NCI-H2227 treated with DMSO at 0.1 percent for 48 hours (cell line): ENCODE measurements around the gene SPX.

Source experiments
- DNase-seq: peaks from one replicate; lab custom pipeline; 2025; lab: John Stamatoyannopoulos, UW

Gene SPX

DNA sequence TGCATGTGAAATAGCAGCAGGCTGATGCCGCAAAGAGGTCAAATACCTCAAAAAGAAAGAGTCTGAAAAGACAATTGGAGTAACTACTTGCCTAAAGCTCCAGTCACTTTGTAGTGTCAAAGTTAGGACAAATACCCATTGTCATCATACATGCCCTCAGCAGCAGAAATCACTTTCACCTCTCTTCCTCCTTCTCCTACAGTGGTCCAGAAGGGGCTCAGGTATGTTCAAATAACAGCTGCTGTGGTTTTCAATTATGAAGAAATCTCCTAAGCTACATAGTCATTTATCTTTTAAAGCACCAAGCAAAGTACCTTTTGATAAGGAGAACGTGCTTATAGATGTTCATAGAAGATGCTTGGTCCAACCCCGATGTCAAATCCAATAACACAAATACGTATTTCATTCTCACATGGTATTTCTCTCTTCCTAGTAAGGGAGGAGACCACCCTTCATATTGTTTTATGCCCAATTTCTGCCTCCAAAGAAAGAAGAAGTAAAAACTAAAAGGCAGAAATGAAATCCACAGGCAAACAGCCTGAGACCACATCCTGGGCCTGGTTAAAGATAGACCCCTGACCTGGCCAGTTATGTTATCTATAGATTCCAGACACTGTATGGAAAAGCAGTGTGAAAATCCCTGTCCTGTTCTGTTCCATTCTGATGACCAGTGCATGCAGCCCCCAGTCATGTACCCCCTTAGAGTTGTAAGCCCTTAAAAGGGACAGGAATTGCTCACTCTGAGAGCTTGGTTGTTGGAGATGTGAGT, 54.8 kb downstream of the SPX start:
- DNase-seq, result no peak
